ENCODE data around the gene RRAS2.

- TF ChIP-seq POLR2A (IDR thresholded peaks at IDR 0.05; ENCODE audit: low read depth) (no peak), POLR2AphosphoS5 (IDR thresholded peaks at IDR 0.05) (no peak)
These were observed 96.6 kb downstream of the RRAS2 start for GRCh38 chr11:14262271-14262846.

All from esophagus muscularis mucosa (tissue), 2 donors.